WTC11 (cell line): Measurements from ENCODE around the gene MITF.

Source experiments
- CREM ChIP-seq: sonication (generic); formaldehyde crosslinking; IDR thresholded peaks from 2 replicates; pipeline ENCODE4 v1.8.1; 2022; ENCODE audit warnings: mild to moderate bottlenecking, missing genetic modification reagents, moderate library complexity
- ETV6 ChIP-seq: sonication (generic); formaldehyde crosslinking; IDR thresholded peaks from 2 replicates; pipeline ENCODE4 v1.8.1; 2022; ENCODE audit warnings: mild to moderate bottlenecking, missing genetic modification reagents
- NR1H2 ChIP-seq: sonication (generic); formaldehyde crosslinking; IDR thresholded peaks from 2 replicates; pipeline ENCODE4 v1.9.0; 2021; ENCODE audit warnings: mild to moderate bottlenecking, moderate library complexity, missing genetic modification reagents
- OVOL2 ChIP-seq: fragments of 250-450 bp; sonication (Bioruptor Pico); IDR thresholded peaks from 2 replicates; pipeline ENCODE4 v1.9.0; 2021; ENCODE audit warnings: mild to moderate bottlenecking, borderline replicate concordance
- RORB ChIP-seq: fragments of 250-450 bp; sonication (Bioruptor Pico); IDR thresholded peaks from 2 replicates; pipeline ENCODE4 v1.9.0; 2021; ENCODE audit warnings: mild to moderate bottlenecking
- TF ChIP-seq, protein P1 (sequence below): fragments of 200-600 bp; IDR thresholded peaks from 2 replicates; pipeline ENCODE4 v1.8.0; 2022; ENCODE audit warnings: antibody characterized with exemption
- TF ChIP-seq, protein P2 (sequence below): sonication (generic); formaldehyde crosslinking; IDR thresholded peaks from 2 replicates; pipeline ENCODE4 v1.8.0; 2022; ENCODE audit warnings: mild to moderate bottlenecking, missing genetic modification reagents

DNA sequence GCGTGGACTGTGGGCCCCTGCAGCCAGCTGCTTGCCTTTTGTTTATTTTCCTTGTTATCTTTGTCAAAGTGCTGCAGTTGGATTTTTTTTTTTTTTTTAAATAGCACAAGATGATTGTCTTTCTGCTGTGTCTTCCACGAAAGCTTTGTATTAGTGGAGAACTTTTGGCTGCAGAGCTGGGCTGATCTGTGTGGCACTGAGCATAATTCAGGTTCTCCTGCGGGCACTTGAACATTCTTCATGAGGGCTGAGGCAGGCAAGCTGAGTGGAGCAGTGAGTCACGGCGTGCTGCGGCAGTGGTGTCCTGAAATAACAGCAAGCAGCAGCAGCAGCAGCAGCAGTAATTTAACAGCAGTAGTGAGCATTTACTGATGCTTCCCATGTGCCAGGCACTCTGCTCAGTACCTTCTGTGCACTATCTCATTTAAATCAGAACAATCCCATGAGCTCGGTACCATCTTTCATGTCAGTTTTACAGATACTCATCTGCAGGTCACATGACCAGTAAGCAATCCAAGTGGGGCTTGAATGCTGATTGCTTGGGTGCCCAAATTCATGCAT is 45.8 kb downstream of the MITF start:
- TF ChIP-seq ETV6 (CRISPR knock-in tag), result no peak
- no peak for TF ChIP-seq NR1H2 (CRISPR knock-in tag)
- no peak for TF ChIP-seq RORB (CRISPR knock-in tag)
- TF ChIP-seq, protein P1, sequence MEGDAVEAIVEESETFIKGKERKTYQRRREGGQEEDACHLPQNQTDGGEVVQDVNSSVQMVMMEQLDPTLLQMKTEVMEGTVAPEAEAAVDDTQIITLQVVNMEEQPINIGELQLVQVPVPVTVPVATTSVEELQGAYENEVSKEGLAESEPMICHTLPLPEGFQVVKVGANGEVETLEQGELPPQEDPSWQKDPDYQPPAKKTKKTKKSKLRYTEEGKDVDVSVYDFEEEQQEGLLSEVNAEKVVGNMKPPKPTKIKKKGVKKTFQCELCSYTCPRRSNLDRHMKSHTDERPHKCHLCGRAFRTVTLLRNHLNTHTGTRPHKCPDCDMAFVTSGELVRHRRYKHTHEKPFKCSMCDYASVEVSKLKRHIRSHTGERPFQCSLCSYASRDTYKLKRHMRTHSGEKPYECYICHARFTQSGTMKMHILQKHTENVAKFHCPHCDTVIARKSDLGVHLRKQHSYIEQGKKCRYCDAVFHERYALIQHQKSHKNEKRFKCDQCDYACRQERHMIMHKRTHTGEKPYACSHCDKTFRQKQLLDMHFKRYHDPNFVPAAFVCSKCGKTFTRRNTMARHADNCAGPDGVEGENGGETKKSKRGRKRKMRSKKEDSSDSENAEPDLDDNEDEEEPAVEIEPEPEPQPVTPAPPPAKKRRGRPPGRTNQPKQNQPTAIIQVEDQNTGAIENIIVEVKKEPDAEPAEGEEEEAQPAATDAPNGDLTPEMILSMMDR, result no peak
- no peak for TF ChIP-seq OVOL2 (CRISPR knock-in tag)
- TF ChIP-seq, protein P2, sequence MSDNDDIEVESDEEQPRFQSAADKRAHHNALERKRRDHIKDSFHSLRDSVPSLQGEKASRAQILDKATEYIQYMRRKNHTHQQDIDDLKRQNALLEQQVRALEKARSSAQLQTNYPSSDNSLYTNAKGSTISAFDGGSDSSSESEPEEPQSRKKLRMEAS (CRISPR knock-in tag), result no peak
- no peak for TF ChIP-seq CREM
